Hepatocyte (in vitro differentiated cells): ENCODE measurements around the gene CMTM6.

ENCODE experiments used
- EZH2 ChIP-seq: fragments of 200-600 bp; sonication (generic); IDR thresholded peaks from 2 replicates; pipeline ENCODE4 v1.6.1; 2016; ENCODE audit warnings: antibody characterized with exemption, mild to moderate bottlenecking, borderline replicate concordance
- TF ChIP-seq, protein P1 (sequence below): fragments of 200-600 bp; sonication (generic); IDR thresholded peaks from 2 replicates; pipeline ENCODE4 v1.5.1; 2016; ENCODE audit warnings: antibody characterized with exemption, mild to moderate bottlenecking; ENCODE audit not compliant: poor library complexity

DNA sequence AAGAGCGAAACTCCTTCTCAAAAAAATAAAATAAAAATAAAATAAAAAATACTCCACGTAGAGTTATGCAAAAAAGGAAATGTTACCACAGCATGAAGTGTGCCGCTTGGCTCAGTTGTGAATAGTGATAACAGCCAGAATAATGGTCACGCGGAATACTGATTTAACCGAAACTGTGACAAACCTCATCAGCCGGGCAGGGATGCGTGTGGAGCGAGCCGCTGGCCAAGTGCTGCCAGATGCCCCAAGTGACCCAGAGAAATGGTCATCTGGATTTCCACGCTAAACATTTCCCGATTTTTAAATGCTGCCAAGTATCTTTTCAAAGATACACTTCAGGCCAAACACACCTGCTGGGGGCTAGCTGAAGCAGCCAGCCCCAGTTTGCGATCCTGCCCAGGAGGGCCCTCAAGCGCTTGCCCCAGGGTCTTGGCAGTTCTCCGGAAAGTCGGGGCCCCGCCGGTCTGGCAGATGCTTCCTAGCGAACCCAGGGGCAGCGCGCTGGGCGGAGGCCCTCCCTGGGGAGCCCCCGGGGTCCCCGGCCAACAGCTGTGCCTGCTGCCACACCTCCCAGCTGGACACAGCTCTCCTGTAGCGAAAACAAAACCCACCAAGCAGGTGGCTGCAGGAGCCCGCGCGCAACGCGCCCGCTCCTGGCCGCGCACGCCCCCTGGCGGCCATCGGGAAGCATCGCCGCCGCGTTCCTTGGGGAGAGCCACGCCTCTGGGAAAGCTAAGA is 35.1 kb downstream of the CMTM6 start:
- TF ChIP-seq, protein P1, sequence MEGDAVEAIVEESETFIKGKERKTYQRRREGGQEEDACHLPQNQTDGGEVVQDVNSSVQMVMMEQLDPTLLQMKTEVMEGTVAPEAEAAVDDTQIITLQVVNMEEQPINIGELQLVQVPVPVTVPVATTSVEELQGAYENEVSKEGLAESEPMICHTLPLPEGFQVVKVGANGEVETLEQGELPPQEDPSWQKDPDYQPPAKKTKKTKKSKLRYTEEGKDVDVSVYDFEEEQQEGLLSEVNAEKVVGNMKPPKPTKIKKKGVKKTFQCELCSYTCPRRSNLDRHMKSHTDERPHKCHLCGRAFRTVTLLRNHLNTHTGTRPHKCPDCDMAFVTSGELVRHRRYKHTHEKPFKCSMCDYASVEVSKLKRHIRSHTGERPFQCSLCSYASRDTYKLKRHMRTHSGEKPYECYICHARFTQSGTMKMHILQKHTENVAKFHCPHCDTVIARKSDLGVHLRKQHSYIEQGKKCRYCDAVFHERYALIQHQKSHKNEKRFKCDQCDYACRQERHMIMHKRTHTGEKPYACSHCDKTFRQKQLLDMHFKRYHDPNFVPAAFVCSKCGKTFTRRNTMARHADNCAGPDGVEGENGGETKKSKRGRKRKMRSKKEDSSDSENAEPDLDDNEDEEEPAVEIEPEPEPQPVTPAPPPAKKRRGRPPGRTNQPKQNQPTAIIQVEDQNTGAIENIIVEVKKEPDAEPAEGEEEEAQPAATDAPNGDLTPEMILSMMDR, result peak; percentile 97
- no peak for TF ChIP-seq EZH2
